ENCODE data around the gene TMUB2.

GRCh38 chr17:44191941-44192496, 5.2 kb downstream of the TMUB2 start:
- TF ChIP-seq POLR2AphosphoS5 (IDR thresholded peaks at IDR 0.05; ENCODE audit: borderline replicate concordance, low read depth, low read length), result no peak; the same call in 1 of the 2 replicates
- no peak for TF ChIP-seq EZH2 (IDR thresholded peaks at IDR 0.05)
- TF ChIP-seq FOXP2 (optimal IDR thresholded peaks at IDR 0.05; ENCODE audit: control extremely low read depth, extremely low read length, insufficient read depth), result no peak

Data from SK-N-MC (cell line).